HG03108 (cell line): Measurements from ENCODE around the gene PCDH8.
"Not testable (repeated sequence)": the region's sequence is repeated elsewhere in the genome, so short reads cannot be mapped to it uniquely, and the experiment has no call there.

Source experiments
- ATAC-seq: cut with Tn5 transposase; IDR thresholded peaks from one replicate; pipeline ENCODE4 v1.9.1; 2021; ENCODE audit warnings: moderate library complexity; ENCODE audit not compliant: unreplicated experiment

Gene PCDH8

DNA sequence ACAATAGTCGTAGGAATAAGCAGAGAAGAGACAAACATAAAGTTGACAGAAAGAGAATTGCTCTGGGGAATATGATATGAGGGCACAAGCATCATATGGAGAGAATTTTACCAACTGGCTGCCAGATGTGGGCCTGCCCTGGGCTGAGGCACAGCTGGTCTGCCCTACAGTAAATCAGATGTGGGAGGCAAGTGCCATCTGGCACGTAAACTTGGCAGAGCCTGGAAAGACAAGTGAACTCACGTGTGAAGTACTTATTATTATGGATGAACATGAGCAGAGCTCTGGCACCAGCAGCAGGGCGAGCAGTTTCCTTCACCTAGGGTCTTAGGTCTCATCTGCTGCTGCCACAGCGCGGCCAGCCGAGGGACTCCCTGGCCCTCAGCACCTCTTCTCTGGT, 20.6 kb downstream of the PCDH8 start:
- no peak for ATAC-seq

DNA sequence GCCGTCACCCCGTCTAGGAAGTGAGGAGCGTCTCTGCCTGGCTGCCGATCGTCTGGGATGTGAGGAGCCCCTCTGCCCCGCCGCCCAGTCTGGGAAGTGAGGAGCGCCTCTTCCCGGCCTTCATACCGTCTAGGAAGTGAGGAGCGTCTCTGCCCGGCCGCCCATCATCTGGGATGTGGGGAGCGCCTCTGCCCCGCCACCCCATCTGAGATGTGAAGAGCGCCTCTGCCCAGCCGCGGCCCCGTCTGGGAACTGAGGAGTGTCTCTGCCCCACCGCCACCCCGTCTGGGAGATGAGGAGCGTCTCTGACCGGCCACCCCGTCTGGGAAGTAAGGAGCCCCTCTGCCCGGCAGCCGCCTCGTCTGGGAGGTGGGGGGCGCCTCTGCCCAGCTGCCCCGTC, 30.6 kb downstream of the PCDH8 start:
- ATAC-seq: not testable (repeated sequence)

- ATAC-seq: no peak
These were observed 33.1 kb downstream of the PCDH8 start for GRCh38 chr13:52815330-52815729.

GRCh38 chr13:52812941-52813340, 35.5 kb downstream of the PCDH8 start:
- no peak for ATAC-seq

DNA sequence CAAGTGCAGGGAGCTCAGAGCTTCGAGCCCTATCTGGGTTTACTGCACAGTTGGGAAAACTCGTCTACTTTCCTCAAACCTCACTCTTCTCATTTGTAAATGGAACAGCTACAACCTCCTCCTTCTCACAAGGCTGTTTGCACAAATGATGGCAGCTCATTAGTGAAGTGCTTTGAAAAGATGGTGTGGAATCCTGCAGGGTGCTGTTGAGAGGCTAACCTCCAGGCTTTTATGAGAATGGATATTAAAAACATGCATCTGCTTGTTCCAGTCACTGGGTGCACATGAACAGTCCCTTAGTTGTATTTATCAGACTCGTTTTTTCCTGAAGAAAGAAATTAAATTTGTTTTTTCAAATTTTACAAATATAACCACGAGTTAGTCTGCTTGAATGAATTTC, 36.6 kb downstream of the PCDH8 start:
- no peak for ATAC-seq

- ATAC-seq: no peak
These were observed 37.9 kb downstream of the PCDH8 start for GRCh38 chr13:52810526-52810925.

- ATAC-seq: no peak
These were observed 38.4 kb downstream of the PCDH8 start for GRCh38 chr13:52810011-52810410.

DNA sequence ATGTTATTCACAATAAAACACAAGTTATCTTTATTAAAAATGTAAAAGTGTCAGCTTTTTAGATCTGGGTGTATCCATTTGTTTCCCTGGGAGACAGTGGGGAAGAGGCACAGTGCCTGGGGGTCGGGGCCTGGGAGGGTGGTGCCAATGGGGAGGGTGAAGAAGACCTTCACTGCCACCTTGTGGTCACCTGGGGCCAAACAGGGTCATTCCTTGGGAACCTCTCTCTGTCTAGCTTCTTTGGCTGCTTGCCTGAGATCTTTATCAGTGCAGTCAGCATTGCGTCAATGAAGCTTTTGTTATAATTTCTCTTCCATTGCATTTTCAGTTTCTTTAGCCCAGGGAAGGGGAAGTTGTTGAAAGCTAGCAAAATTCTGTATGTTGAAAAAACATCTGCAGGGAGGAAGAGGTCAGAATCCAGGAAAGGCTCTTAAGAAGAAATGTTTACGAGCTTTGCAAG, 39.1 kb downstream of the PCDH8 start:
- ATAC-seq: peak; percentile 72

- ATAC-seq: no peak
These were observed 39.6 kb downstream of the PCDH8 start for GRCh38 chr13:52808842-52809219.

DNA sequence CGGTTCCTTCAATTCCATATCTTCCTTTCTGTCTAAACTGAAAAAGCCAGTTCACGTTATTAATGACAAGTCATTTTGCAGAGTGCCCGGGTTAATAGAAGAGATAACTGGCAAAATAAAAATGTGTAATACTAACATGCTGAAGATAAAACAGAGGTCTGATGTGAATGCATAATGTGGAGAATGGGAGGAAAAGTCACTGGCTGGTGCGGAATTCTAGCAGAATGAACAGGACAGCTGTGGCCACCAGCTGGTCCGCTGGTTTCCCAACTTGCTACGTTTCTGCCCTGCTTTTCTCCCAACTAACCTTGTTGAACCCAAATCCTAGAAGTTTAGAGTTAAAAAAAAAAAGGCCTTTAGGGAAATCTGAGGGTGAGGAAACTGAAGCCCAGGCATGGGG, 42.4 kb downstream of the PCDH8 start:
- ATAC-seq: no peak

DNA sequence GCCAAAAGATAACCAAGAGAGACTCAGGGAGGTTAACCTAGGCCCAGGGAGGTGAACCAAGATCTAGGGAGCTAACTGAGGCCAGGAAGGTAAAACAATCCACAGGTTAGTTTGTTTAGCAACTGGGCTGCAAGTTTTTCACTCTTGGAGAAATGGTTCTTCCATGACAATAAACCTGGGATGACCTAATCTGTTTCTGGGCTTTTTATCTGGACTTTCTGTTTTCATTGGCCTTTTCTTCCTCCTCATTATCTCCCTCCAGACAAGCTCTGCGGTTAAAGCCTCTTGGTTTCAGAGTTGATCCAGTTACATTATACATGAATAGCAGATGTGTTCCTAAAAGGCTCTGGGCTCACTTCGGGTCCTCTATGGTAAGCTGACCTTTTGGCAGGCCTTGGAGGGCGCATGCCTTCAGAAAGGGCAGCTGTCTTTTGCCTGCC, 44.2 kb downstream of the PCDH8 start:
- ATAC-seq: no peak

- no peak for ATAC-seq
These were observed 47.6 kb downstream of the PCDH8 start for GRCh38 chr13:52800856-52801255.

- no peak for ATAC-seq
These were observed 49.5 kb downstream of the PCDH8 start for GRCh38 chr13:52798770-52799430.

DNA sequence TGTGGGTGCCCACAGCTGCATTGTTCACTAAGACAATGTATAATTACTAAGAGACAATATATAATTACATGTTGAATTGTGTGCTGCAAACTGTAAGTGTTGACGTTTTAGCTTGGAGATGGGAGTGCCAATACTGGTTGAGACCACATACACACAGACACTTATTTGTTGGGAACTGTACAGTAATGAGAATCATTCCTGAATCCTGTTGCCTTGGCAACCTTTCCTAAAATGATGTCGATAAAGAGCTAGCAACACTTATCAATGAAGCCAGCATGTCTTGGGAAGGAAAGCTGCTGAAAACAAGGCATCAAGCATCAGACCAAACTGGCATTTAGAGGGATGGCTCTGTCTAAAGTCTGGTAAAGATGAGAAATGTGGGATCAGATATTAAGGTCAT, 51.3 kb downstream of the PCDH8 start:
- no peak for ATAC-seq

- no peak for ATAC-seq
These were observed 53.9 kb downstream of the PCDH8 start for GRCh38 chr13:52794589-52794988.

DNA sequence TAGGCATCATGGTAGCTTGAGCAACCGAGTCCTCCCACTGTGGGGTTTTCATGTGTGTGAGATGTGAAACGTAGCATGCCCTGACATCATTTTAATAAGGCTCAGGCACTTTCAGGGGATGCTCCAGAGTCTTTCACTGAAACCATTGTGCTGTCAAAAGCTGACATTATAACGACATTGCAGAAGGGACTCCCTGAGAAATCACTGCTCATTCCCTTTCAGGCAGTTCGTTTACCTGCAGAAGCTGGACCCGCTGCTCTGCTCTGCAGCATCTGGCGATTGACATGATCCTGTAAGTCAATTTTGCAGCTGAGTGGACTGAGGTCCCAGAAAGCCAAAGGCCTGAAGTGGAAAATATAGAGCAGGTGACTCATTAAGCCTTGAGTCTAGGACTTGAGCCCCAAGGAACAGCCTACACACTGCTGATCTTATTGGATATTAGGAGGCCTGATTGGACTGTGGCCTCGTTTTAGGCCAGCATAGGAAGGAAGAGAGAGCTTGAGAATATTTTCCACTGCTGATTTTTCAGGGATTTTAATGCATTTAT, 54.9 kb downstream of the PCDH8 start:
- ATAC-seq: no peak
